Smooth muscle cell (in vitro differentiated cells): ENCODE results near the gene SIGLEC11. TPM values are rescaled to one million over a fixed set of nuclear protein-coding genes. Genes with fewer than 3 reads are reported as not detected.

ENCODE experiments used
- DNase-seq: peaks from one replicate; lab custom pipeline; 2025; ENCODE audit not compliant: unreplicated experiment; lab: John Stamatoyannopoulos, UW
- H2AFZ ChIP-seq: fragments of 200-600 bp; sonication (generic); 2 replicates; pipeline ENCODE4 v1.6.0; 2016; ENCODE audit warnings: antibody characterized with exemption, low read depth, mild to moderate bottlenecking
- H3F3A ChIP-seq: fragments of 200-600 bp; sonication (generic); 2 replicates; pipeline ENCODE4 v1.6.0; 2017; ENCODE audit warnings: antibody characterized with exemption, low read depth
- H3K27ac ChIP-seq: fragments of 200-600 bp; sonication (generic); 2 replicates; pipeline ENCODE4 v1.5.1; 2016; ENCODE audit warnings: low read depth, mild to moderate bottlenecking
- H3K27me3 ChIP-seq: fragments of 200-600 bp; sonication (generic); 2 replicates; pipeline ENCODE4 v1.6.1; 2016; ENCODE audit warnings: low read depth, mild to moderate bottlenecking
- H3K36me3 ChIP-seq: fragments of 200-600 bp; sonication (generic); 2 replicates; pipeline ENCODE4 v1.5.1; 2016; ENCODE audit warnings: low read depth
- H3K4me1 ChIP-seq: fragments of 200-600 bp; sonication (generic); 2 replicates; pipeline ENCODE4 v1.5.1; 2016; ENCODE audit warnings: low read depth
- H3K4me2 ChIP-seq: fragments of 200-600 bp; sonication (generic); 2 replicates; pipeline ENCODE4 v1.6.0; 2016; ENCODE audit warnings: mild to moderate bottlenecking
- H3K4me3 ChIP-seq: fragments of 200-600 bp; sonication (generic); 2 replicates; pipeline ENCODE4 v1.5.1; 2016; ENCODE audit warnings: mild to moderate bottlenecking
- H3K79me2 ChIP-seq: fragments of 200-600 bp; sonication (generic); 2 replicates; pipeline ENCODE4 v1.6.0; 2016; ENCODE audit warnings: low read depth, mild to moderate bottlenecking
- H3K9ac ChIP-seq: fragments of 200-600 bp; sonication (generic); 2 replicates; pipeline ENCODE4 v1.6.0; 2016; ENCODE audit warnings: low read depth
- H3K9me3 ChIP-seq: fragments of 200-600 bp; sonication (generic); replicated peaks from 2 replicates; pipeline ENCODE4 v1.5.1; 2016; ENCODE audit warnings: low read depth
- H4K20me1 ChIP-seq: fragments of 200-600 bp; sonication (generic); 2 replicates; pipeline ENCODE4 v1.6.0; 2016; ENCODE audit warnings: low read depth
- CTCF ChIP-seq: fragments of 200-600 bp; sonication (generic); IDR thresholded peaks from 2 replicates; pipeline ENCODE4 v1.5.1; 2017; ENCODE audit warnings: borderline replicate concordance, mild to moderate bottlenecking, antibody characterized with exemption; ENCODE audit not compliant: insufficient read depth, poor library complexity, severe bottlenecking
- WGBS: methylation state at CpG from one replicate; pipeline ENCODE4 v1.1.7; 2016; ENCODE audit warnings: low lambda C conversion rate; 5-methylcytosine and 5-hydroxymethylcytosine counted together
- polyA plus RNA-seq: library from polyadenylated mRNA; unstranded; fragments of >200 nt; fragmentation: Nextera tagmentation; extraction: Ambion mirVana; gene quantifications from 2 replicates; pipeline ENCODE4 v1.2.1, GENCODE V29; 2016
- total RNA-seq: library from RNA; depleted of rRNA; stranded (reverse); fragments of >200 nt; gene quantifications from 2 replicates; pipeline ENCODE4 v1.2.3, GENCODE V29; 2014

Gene SIGLEC11
- total and polyA plus RNA-seq, 2 experiments from 2014 or later, result not detected

DNA sequence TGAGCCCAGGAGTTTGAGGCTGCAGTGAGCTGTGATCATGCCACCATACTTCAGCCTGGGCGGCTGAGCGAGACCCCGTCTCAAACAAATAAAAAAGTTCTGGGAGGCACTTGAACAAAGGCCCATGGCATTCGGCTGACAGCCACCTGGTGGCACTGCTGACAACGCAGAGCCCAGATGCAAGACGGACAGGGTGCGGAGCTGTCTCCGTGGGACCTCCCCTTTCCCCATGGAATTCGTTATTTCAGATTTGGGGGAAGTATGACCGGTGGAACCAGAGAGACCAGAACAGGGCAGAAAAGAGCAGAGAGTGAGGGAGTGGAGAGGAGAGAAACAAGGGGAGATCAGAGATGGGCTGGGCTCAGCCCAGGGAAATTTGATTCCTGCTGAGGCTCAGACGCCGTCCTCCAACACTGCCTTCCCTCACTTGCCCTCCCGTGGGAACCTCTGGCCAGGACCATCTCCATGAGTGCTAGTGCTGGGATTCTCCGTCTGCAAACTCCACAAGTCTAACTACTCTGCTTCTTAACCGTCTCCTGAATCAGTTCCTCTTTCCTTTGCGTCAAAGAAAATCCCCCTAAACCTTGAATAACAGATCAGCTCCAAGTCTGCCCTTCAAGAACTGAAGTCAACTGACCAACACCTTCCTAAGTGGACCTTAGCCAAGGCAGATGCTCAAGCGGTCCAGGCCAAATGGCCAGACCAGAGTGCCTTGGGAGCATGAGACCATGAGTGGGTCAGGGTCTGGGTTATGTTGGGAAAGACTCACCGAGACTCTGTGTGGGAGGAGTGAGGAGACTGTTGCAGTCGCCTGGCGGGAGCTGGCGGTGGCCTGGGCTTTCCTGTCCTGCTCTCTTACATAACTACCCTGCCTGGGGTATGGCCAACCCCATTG is 43.9 kb downstream of the SIGLEC11 start:
- WGBS, result 87% methylated on average over 20 of the region's 21 CpGs
- DNase-seq, result no peak
- Histone ChIP-seq H4K20me1 (peaks cover 69% of the 10 kb centered on the region), H3F3A (no peaks in the 10 kb centered on the region), H3K27me3 (no peaks in the 10 kb centered on the region), H3K9me3 (no peaks in the 10 kb centered on the region), H3K4me3 (no peak overlapping the region), H3K4me1 (no peaks in the 10 kb centered on the region), H2AFZ (no peak overlapping the region), H3K36me3 (no peaks in the 10 kb centered on the region), H3K79me2 (peaks cover 27% of the 10 kb centered on the region), H3K9ac (no peak overlapping the region), H3K4me2 (no peak overlapping the region), H3K27ac (no peak overlapping the region)
- no peak for TF ChIP-seq CTCF

- H3K27me3 ChIP-seq, result no peaks in the 10 kb centered on the region
- no peaks in the 10 kb centered on the region for H3K36me3 ChIP-seq
- no peak overlapping the region for H3K9ac ChIP-seq
- H3K27ac ChIP-seq, result no peak overlapping the region
- no peak for DNase-seq
- WGBS, result 97% methylated on average over 6 of the region's 6 CpGs
- no peak overlapping the region for H3K4me3 ChIP-seq
- no peak overlapping the region for H3K4me2 ChIP-seq
- H4K20me1 ChIP-seq, result peaks cover 63% of the 10 kb centered on the region
- TF ChIP-seq CTCF, result no peak
- no peak overlapping the region for H2AFZ ChIP-seq
- no peaks in the 10 kb centered on the region for H3K4me1 ChIP-seq
- H3K79me2 ChIP-seq, result peaks cover 15% of the 10 kb centered on the region
- H3K9me3 ChIP-seq, result no peaks in the 10 kb centered on the region
- H3F3A ChIP-seq, result no peaks in the 10 kb centered on the region
These were observed 45.7 kb downstream of the SIGLEC11 start for GRCh38 chr19:49915271-49915670.

DNA sequence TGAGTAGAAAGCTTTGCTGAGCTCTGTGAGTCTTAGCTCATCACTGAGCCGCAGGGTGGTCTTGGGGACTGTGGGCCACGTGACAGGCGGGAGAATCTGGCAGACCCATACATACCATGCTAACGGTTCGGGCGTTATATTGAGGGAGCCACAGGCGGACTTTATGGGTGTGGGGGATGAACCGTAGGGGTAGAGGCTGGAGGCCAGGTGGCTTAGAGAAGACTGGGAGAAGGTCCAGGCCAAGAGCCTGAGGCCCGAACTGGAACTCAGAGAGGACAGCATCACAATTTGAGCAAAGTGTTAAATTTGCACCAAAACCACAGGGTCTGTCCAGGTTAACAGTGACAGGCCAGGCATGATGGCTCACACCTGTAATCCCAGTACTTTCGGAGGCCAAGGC is 47.3 kb downstream of the SIGLEC11 start:
- Histone ChIP-seq H3K79me2 (peaks cover 5% of the 10 kb centered on the region), H3F3A (no peaks in the 10 kb centered on the region), H2AFZ (no peak overlapping the region), H3K27ac (no peak overlapping the region), H3K4me1 (no peaks in the 10 kb centered on the region), H3K4me2 (no peak overlapping the region), H4K20me1 (peaks cover 49% of the 10 kb centered on the region), H3K27me3 (no peaks in the 10 kb centered on the region), H3K9me3 (no peaks in the 10 kb centered on the region), H3K36me3 (no peaks in the 10 kb centered on the region), H3K4me3 (no peak overlapping the region), H3K9ac (no peak overlapping the region)
- DNase-seq, result no peak
- WGBS, result 98% methylated on average over 10 of the region's 10 CpGs
- TF ChIP-seq CTCF, result no peak
